Central memory CD4-positive, alpha-beta T cell (primary cell): ENCODE data around the gene AOC3.
"Not testable (repeated sequence)": the region's sequence is repeated elsewhere in the genome, so short reads cannot be mapped to it uniquely, and the experiment has no call there.

Source experiments
- DNase-seq: peaks from one replicate; pipeline ENCODE4 v3.0.0; 2022

Gene AOC3

GRCh38 chr17:42894283-42895184 is 43.5 kb downstream of the AOC3 start:
- no peak for DNase-seq

- no peak for DNase-seq
Observed at GRCh38 chr17:42895185-42895555, 44.2 kb downstream of the AOC3 start.

- DNase-seq: no peak
Observed at GRCh38 chr17:42898147-42898811, 47.3 kb downstream of the AOC3 start.

GRCh38 chr17:42899981-42900380 is 49.0 kb downstream of the AOC3 start:
- DNase-seq: not testable (repeated sequence)

GRCh38 chr17:42900460-42901331 is 49.7 kb downstream of the AOC3 start, which contains the start of gene G6PC1:
Gene G6PC1, plus strand, starts transcription at chr17:42900799. Its CDS starts 78 bp downstream, at chr17:42900877.
- DNase-seq: no peak

GRCh38 chr17:42901535-42902229 is 50.7 kb downstream of the AOC3 start:
- DNase-seq: no peak

- DNase-seq: no peak
Observed at GRCh38 chr17:42904110-42904469, 53.1 kb downstream of the AOC3 start.

GRCh38 chr17:42906772-42907446 is 55.9 kb downstream of the AOC3 start:
- DNase-seq: no peak
